EH (cell line): Measurements from ENCODE around the gene ZSWIM1.
"Not testable (repeated sequence)": the region's sequence is repeated elsewhere in the genome, so short reads cannot be mapped to it uniquely, and the experiment has no call there.

Experiments
- DNase-seq: peaks from one replicate; pipeline ENCODE4 v3.0.0-alpha.2; 2015; ENCODE audit warnings: low read depth

Gene ZSWIM1

DNA sequence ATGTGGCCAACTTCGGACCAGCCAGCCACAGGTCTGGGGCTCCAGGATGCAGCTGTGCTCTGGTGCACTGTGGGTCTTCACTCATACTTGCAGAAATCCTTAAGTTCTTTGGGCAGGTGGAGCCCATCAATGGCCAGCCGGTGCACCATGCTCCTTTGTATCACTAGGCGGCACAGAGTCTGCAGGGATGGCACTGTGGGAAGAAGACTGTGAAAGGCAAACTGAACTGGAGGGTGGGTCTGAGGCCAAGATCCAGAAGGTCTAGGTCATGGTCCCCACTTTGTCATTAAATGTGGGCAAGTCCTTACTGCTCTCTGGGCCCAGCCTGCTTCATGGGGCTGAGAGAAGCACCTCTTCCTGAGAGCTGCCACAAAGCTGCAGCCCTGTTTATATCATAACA is 7.7 kb downstream of the ZSWIM1 start:
- no peak for DNase-seq

GRCh38 chr20:45890077-45890984 is 9.3 kb downstream of the ZSWIM1 start:
- peak; percentile 74 for DNase-seq

DNA sequence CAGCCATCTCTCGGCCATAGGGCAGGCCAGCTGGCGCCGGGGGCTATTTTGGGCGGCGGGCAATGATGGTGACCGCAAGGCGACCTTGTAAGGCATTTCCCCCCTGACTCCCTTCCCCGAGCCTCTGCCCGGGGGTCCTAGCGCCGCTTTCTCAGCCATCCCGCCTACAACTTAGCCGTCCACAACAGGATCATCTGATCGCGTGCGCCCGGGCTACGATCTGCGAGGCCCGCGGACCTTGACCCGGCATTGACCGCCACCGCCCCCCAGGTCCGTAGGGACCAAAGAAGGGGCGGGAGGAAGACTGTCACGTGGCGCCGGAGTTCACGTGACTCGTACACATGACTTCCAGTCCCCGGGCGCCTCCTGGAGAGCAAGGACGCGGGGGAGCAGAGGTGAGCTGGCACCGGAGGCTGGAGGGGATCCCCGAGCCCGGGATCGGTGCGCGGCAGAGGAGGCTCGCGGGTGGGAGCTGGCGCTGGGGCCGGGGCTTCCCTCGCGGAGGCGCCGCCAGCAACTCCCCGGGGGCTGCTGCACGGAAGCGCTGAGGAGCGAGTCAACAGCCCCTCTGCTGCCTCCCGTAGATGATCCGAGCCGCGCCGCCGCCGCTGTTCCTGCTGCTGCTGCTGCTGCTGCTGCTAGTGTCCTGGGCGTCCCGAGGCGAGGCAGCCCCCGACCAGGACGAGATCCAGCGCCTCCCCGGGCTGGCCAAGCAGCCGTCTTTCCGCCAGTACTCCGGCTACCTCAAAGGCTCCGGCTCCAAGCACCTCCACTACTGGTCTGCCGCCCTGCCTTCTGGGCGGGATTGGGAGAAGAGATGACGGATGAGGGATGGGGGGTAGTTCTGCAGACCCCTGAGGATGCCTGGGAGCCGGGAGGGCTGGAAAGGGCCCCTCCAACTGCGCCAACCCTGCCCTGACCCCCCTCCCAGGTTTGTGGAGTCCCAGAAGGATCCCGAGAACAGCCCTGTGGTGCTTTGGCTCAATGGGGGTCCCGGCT is 10.3 kb downstream of the ZSWIM1 start, which contains the start of the genes CTSA and NEURL2:
TSS of gene CTSA (plus strand) at position 351 of the 999 bp plus-strand sequence. CDS start at position 585, 234 bp downstream.
TSS of gene NEURL2 (minus strand) at position 224 of the 999 bp plus-strand sequence. CDS start at position 7, 217 bp downstream.
- DNase-seq, result peak; percentile 93

- DNase-seq, result peak; percentile 57
Observed at GRCh38 chr20:45892049-45892825, 11.2 kb downstream of the ZSWIM1 start.

- DNase-seq, result no peak
Observed at GRCh38 chr20:45892828-45893500, 11.9 kb downstream of the ZSWIM1 start.

DNA sequence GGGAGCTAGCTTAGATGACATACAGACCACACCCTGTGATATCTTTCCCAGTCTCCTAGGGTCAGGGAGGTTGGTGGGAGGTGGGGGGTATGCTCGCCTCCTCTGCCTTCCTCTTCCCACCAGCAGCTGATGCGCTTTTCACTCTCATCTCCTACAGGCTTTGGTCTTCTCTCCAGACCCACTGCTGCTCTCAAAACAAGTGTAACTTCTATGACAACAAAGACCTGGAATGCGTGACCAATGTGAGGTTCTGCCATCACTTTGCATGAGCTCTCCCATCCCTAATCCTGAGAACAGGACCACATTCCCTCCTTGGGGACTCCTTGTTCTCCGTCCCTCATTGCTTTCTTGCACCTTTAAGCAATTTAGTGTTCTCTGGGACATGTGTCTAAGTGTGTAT is 12.8 kb downstream of the ZSWIM1 start:
- peak; percentile 11 for DNase-seq

- no peak for DNase-seq
Observed at GRCh38 chr20:45894797-45895196, 13.8 kb downstream of the ZSWIM1 start.

- DNase-seq, result no peak
Observed at GRCh38 chr20:45896641-45897161, 15.7 kb downstream of the ZSWIM1 start.

- no peak for DNase-seq
Observed at GRCh38 chr20:45897289-45897688, 16.3 kb downstream of the ZSWIM1 start.

DNA sequence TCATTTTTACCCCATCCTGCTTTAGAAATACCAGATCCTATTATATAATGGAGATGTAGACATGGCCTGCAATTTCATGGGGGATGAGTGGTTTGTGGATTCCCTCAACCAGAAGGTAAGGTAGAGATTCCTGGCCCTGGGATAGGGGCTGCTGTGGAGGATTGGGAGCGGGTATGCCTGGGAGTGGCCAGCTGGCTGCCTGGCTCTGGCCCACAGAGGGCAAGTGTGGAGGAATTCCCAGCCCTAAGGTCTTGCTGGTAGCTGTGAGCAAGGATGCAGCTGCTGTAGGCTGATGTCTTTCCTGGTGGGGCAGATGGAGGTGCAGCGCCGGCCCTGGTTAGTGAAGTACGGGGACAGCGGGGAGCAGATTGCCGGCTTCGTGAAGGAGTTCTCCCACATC is 16.7 kb downstream of the ZSWIM1 start:
- DNase-seq, result no peak

DNA sequence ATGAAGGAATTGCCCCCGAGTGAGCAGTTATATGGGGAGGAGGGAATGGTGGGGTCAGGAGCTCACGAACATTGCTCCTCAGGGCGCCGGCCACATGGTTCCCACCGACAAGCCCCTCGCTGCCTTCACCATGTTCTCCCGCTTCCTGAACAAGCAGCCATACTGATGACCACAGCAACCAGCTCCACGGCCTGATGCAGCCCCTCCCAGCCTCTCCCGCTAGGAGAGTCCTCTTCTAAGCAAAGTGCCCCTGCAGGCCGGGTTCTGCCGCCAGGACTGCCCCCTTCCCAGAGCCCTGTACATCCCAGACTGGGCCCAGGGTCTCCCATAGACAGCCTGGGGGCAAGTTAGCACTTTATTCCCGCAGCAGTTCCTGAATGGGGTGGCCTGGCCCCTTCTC is 17.3 kb downstream of the ZSWIM1 start:
- DNase-seq, result no peak

- no peak for DNase-seq
Observed at GRCh38 chr20:45899046-45899835, 18.2 kb downstream of the ZSWIM1 start.

DNA sequence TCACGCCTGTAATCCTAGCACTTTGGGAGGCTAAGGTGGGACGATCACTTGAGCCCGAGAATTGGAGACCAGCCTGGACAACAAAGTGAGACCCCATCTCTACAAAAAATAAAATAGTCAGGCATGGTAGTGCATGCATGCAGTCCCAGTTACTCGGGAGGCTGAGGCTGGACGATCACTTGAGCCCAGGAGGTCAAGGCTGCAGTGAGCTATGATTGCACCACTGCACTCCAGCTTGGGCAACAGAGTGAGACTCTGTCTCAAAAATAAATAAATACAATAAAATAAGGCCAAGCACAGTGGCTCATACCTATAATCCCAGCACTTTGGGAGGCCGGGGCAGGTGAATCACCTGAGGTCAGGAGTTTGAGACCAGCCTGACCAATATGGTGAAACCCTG is 20.3 kb downstream of the ZSWIM1 start:
- DNase-seq, result not testable (repeated sequence)

GRCh38 chr20:45902199-45902701 is 21.2 kb downstream of the ZSWIM1 start:
- no peak for DNase-seq

- no peak for DNase-seq
Observed at GRCh38 chr20:45904583-45905504, 23.8 kb downstream of the ZSWIM1 start.

DNA sequence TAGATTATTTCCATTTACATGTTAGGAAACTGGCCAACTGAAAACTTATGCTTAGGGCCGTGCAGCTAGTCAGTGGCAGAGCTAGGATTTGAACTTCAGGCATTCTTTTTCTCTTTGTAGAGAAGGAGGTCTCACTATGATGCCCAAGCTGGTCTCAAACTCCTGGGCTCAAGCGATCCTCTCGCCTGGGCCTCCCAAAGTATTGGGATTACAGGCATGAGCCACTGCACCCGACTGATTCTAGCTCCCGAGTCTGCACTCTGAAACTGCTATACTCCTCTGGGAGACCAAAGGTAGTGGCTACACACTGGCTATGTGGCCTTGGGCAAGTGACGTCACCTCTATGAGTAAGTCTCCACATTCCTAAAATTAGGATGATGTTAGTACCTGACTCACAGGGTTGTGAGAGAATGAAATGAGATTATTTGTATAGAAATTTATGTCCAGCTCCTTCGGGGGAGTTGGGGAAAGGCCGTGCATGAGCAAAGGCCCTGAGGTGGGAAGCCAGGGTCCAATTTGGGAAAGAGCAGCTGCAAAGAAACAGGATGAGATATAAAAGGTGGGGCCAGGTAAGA is 24.6 kb downstream of the ZSWIM1 start:
- peak; percentile 94 for DNase-seq

DNA sequence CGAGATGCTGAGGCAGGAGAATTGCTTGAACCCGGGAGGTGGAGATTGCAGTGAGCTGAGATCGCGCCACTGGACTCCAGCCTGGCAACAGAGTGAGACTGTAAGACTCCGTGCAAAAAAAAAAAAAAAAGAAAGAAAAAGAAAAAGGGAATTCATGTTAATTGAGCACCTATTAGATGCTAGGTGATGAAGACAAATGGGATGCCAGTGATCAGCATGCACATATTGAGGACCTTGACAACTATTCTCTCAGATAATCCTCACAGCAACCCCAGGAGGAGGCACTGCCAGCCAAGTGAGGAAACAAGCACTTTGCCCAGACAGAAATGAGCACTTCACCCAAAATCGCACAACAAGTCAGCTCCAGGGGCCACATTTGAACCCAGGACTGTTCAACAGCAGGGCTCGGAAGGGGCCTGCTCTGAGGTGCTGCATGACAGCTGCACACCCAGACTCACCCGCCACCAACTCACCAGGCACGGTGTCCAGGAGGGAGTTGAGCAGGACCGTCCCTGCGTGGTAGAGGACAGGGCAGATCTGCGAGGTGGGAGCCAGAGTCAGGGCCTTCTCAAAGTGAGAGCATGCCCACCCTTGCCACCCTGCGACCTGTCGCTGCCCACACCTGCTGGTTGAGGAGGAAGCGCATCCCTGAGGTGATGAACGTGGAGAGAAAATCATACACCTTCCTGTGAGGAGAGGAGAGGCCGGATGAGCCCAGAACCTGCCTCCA is 26.4 kb downstream of the ZSWIM1 start:
- DNase-seq, result no peak

DNA sequence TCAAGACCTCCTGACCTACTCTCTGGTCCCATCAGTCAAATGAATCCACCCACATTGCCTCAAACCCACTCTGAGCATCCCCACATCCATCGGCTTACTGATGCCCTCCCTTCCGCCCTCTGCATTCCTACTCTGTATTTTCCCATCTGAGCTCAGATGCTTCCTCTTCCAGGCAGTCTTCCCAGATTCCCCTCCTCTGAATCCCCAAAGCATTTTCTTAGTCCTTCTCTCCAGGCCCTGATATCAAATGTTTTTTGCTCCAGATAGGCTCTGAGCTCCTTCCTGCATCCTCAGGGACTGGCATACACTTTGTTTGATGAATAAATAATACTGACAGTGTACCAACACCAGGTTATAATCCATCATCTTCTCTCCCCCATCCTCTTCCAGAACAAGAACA is 27.1 kb downstream of the ZSWIM1 start:
- no peak for DNase-seq
